Bronchial epithelial cell (primary cell): Measurements from ENCODE around the gene TRDMT1. TPM values are rescaled to one million over a fixed set of nuclear protein-coding genes. Genes with fewer than 3 reads are reported as not detected.

Source experiments
- DNase-seq: peaks from one replicate; pipeline ENCODE4 v3.0.0-alpha.2; 2010; ENCODE audit warnings: low read depth
- FAIRE-seq: peaks from 2 replicates; lab custom pipeline; 2011; peaks lifted over from hg19 to GRCh38; lab: Jason Lieb, UNC
- H3K27me3 ChIP-seq: 2 replicates; pipeline ENCODE4 v1.5.1; 2011; ENCODE audit warnings: low read length; ENCODE audit not compliant: control insufficient read depth, insufficient read depth
- H3K36me3 ChIP-seq: 2 replicates; pipeline ENCODE4 v1.5.1; 2011; ENCODE audit warnings: low read length; ENCODE audit not compliant: control insufficient read depth, insufficient read depth
- H3K4me3 ChIP-seq: 2 replicates; pipeline ENCODE4 v1.5.1; 2011; ENCODE audit warnings: mild to moderate bottlenecking, low read depth, low read length, control low read depth
- total RNA-seq: library from RNA; depleted of rRNA; stranded (reverse); fragments of >200 nt; gene quantifications from 2 replicates; pipeline ENCODE4 v1.2.1, GENCODE V29; 2014
- TF ChIP-seq, protein P1 (sequence below): IDR thresholded peaks from 2 replicates; pipeline ENCODE4 v1.5.1; 2011; ENCODE audit warnings: mild to moderate bottlenecking, moderate library complexity, low read length, control low read depth, inconsistent platforms; ENCODE audit not compliant: insufficient read depth, severe bottlenecking

The TRDMT1 gene
- total RNA-seq, 1 donor from 2014 or later: 1.3 TPM

DNA sequence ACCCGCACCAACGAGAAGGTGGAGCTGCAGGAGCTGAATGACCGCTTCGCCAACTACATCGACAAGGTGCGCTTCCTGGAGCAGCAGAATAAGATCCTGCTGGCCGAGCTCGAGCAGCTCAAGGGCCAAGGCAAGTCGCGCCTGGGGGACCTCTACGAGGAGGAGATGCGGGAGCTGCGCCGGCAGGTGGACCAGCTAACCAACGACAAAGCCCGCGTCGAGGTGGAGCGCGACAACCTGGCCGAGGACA lies 28.2 kb upstream of the TRDMT1 start:
- DNase-seq: peak; percentile 32
- Histone ChIP-seq H3K27me3 (no peaks in the 10 kb centered on the region), H3K4me3 (peak overlapping the region; percentile 78), H3K36me3 (peaks cover 5% of the 10 kb centered on the region)
- TF ChIP-seq, protein P1, sequence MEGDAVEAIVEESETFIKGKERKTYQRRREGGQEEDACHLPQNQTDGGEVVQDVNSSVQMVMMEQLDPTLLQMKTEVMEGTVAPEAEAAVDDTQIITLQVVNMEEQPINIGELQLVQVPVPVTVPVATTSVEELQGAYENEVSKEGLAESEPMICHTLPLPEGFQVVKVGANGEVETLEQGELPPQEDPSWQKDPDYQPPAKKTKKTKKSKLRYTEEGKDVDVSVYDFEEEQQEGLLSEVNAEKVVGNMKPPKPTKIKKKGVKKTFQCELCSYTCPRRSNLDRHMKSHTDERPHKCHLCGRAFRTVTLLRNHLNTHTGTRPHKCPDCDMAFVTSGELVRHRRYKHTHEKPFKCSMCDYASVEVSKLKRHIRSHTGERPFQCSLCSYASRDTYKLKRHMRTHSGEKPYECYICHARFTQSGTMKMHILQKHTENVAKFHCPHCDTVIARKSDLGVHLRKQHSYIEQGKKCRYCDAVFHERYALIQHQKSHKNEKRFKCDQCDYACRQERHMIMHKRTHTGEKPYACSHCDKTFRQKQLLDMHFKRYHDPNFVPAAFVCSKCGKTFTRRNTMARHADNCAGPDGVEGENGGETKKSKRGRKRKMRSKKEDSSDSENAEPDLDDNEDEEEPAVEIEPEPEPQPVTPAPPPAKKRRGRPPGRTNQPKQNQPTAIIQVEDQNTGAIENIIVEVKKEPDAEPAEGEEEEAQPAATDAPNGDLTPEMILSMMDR: no peak
- FAIRE-seq: no peak

- peak overlapping the region; percentile 78 for H3K4me3 ChIP-seq
- TF ChIP-seq, protein P1: no peak
- FAIRE-seq (no peak), DNase-seq (peak; percentile 27)
- H3K27me3 ChIP-seq: no peaks in the 10 kb centered on the region
- H3K36me3 ChIP-seq: peaks cover 3% of the 10 kb centered on the region
These were observed 27.7 kb upstream of the TRDMT1 start for GRCh38 chr10:17229016-17229716.

GRCh38 chr10:17228091-17229015 lies 26.9 kb upstream of the TRDMT1 start, which contains the start of gene VIM:
TSS of gene VIM (plus strand) at chr10:17228241. CDS start at chr10:17229423, 1,182 bp downstream.
- DNase-seq: peak; percentile 88

DNA sequence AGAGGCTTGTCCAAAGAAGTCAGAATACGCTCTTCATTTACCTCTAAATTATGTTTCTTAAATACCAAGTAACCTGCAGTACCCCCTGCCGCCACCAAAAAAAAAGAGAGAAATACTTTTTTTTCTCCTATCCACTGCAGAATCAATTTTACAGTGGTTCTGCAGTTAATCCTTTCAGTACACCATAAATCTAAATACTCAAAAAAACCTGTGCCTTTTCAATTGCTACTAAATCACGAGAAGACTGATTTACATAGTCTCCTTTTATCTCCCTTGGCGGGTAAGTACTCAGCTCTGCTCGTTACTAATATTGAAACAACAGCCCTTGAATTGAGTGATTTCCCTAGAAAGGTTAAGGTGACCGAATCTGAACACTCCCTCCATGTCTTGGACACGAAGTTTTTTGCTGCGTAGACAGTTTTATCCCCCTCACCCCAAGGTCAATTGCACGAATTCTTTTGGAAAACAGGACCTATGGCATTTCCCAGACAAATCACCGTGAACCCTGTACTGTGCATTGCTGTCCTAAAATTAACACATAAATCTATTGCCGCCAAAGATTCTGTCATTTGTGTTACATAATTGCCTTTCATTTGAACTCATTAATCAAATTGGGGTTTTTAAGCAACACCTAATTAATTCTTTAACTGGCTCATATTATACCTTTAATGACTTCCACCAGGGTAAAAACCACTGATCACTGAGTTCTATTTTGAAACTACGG lies 26.1 kb upstream of the TRDMT1 start:
- DNase-seq (no peak), FAIRE-seq (no peak)
- Histone ChIP-seq H3K36me3 (peaks cover 2% of the 10 kb centered on the region), H3K4me3 (no peak overlapping the region), H3K27me3 (no peaks in the 10 kb centered on the region)
- TF ChIP-seq, protein P1: no peak

More at GRCh38 chr10:17228091-17229015, 26.9 kb upstream of the TRDMT1 start, which contains the start of gene VIM:
- peak within 1 kb of the TSS; percentile 78 for H3K4me3 ChIP-seq
- H3K27me3 ChIP-seq: no peaks in the 10 kb centered on the region
- no peak for FAIRE-seq
- TF ChIP-seq, protein P1: peak; percentile 5
- H3K36me3 ChIP-seq: peaks cover 2% of the 10 kb centered on the region

- Histone ChIP-seq H3K36me3 (no peaks in the 10 kb centered on the region), H3K27me3 (no peaks in the 10 kb centered on the region), H3K4me3 (no peak overlapping the region)
- TF ChIP-seq, protein P1: no peak
- no peak for FAIRE-seq
- DNase-seq: no peak
These were observed 25.4 kb upstream of the TRDMT1 start for GRCh38 chr10:17226891-17227303.
